ENCODE results near the gene DCLK1. TPM values are rescaled to one million over a fixed set of nuclear protein-coding genes. Genes with fewer than 3 reads are reported as not detected.

Gene DCLK1
- total and polyA plus RNA-seq, 7 donors = 1.2 to 64.8 (median 10.2) TPM

GRCh38 chr13:36069881-36070366 is 61.3 kb downstream of the DCLK1 start:
- no peaks in the 10 kb centered on the region for H3K36me3 ChIP-seq
- no peaks in the 10 kb centered on the region for H3K9me3 ChIP-seq
- WGBS, 2 donors = 75 to 78% methylated on average over 6 of the region's 6 CpGs
- H3K27me3 ChIP-seq = no peaks in the 10 kb centered on the region
- no peak overlapping the region for H3K4me3 ChIP-seq
- H3K27ac ChIP-seq = peak overlapping the region; percentile 35 to 58 (median 50)
- intact Hi-C loops (cut with DNase I) = no loop called here
- H3K4me1 ChIP-seq = peaks cover 0 to 22% (median 14%) of the 10 kb centered on the region in 4 donors
- peak; percentile 69 for DNase-seq
- TF ChIP-seq POLR2A (IDR thresholded peaks at IDR 0.05) = no peak
- TF ChIP-seq POLR2AphosphoS5 (IDR thresholded peaks at IDR 0.05) = peak in 2 of 4 donors; percentile 21 to 22

- Histone ChIP-seq H3K27me3 (no peaks in the 10 kb centered on the region), H3K27ac (peak overlapping the region; percentile 10 to 56 (median 38)), H3K4me1 (peaks cover 0 to 22% (median 14%) of the 10 kb centered on the region in 4 donors), H3K4me3 (no peak overlapping the region), H3K36me3 (no peaks in the 10 kb centered on the region), H3K9me3 (no peaks in the 10 kb centered on the region)
- intact Hi-C loops (cut with DNase I) = no loop called here
- no peak for DNase-seq
- no peak for TF ChIP-seq POLR2A (IDR thresholded peaks at IDR 0.05)
- TF ChIP-seq EP300 (IDR thresholded peaks at IDR 0.05) = no peak
- no peak for TF ChIP-seq CTCF (IDR thresholded peaks at IDR 0.05)
- no peak for TF ChIP-seq POLR2AphosphoS5 (IDR thresholded peaks at IDR 0.05)
- WGBS, 2 donors = 67 to 70% methylated on average over 3 of the region's 3 CpGs
Observed at GRCh38 chr13:36068991-36069390, 62.2 kb downstream of the DCLK1 start.

- no peak overlapping the region for H3K4me3 ChIP-seq
- WGBS, 2 donors = 66 to 85% methylated on average over 1 of the region's 1 CpG
- peak overlapping the region in 3 of 4 donors; percentile 23 to 55 (median 53) for H3K27ac ChIP-seq
Observed at GRCh38 chr13:36068566-36068965, 62.6 kb downstream of the DCLK1 start.

GRCh38 chr13:36067746-36068381 is 63.3 kb downstream of the DCLK1 start:
- Histone ChIP-seq H3K27me3 (no peaks in the 10 kb centered on the region), H3K4me3 (no peak overlapping the region), H3K27ac (peak overlapping the region in 3 of 4 donors; percentile 23 to 55 (median 53)), H3K4me1 (peaks cover 0 to 22% (median 14%) of the 10 kb centered on the region in 4 donors), H3K36me3 (no peaks in the 10 kb centered on the region), H3K9me3 (no peaks in the 10 kb centered on the region)
- DNase-seq = no peak
- intact Hi-C loops (cut with DNase I) = no loop called here
- WGBS, 2 donors = 61 to 74% methylated on average over 3 of the region's 3 CpGs
- no peak for TF ChIP-seq CTCF (IDR thresholded peaks at IDR 0.05)
- peak; percentile 51 to 82 (median 72) for TF ChIP-seq POLR2AphosphoS5 (IDR thresholded peaks at IDR 0.05)
- no peak for TF ChIP-seq EP300 (IDR thresholded peaks at IDR 0.05)
- TF ChIP-seq POLR2A (IDR thresholded peaks at IDR 0.05) = no peak

More at GRCh38 chr13:36068566-36068965, 62.6 kb downstream of the DCLK1 start:
- Histone ChIP-seq H3K27me3 (no peaks in the 10 kb centered on the region), H3K9me3 (no peaks in the 10 kb centered on the region), H3K36me3 (no peaks in the 10 kb centered on the region), H3K4me1 (peaks cover 0 to 22% (median 14%) of the 10 kb centered on the region in 4 donors)
- no peak for DNase-seq
- no peak for TF ChIP-seq POLR2A (IDR thresholded peaks at IDR 0.05)
- peak in 2 of 4 donors; percentile 4 to 24 for TF ChIP-seq POLR2AphosphoS5 (IDR thresholded peaks at IDR 0.05)
- intact Hi-C loops (cut with DNase I) = no loop called here

GRCh38 chr13:36062249-36062648 is 68.9 kb downstream of the DCLK1 start:
- TF ChIP-seq POLR2A (IDR thresholded peaks at IDR 0.05) = no peak
- TF ChIP-seq CTCF (IDR thresholded peaks at IDR 0.05) = no peak
- TF ChIP-seq EP300 (IDR thresholded peaks at IDR 0.05) = no peak
- no peak for TF ChIP-seq POLR2AphosphoS5 (IDR thresholded peaks at IDR 0.05)

More at GRCh38 chr13:36062249-36062648, 68.9 kb downstream of the DCLK1 start:
- no peaks in the 10 kb centered on the region for H3K36me3 ChIP-seq
- no peaks in the 10 kb centered on the region for H3K9me3 ChIP-seq
- WGBS, 2 donors = 51 to 75% methylated on average over 1 of the region's 1 CpG
- intact Hi-C loops (cut with DNase I) = no loop called here
- H3K27me3 ChIP-seq = no peaks in the 10 kb centered on the region
- H3K4me1 ChIP-seq = peaks cover 0 to 6% (median 3%) of the 10 kb centered on the region in 4 donors
- H3K27ac ChIP-seq = no peak overlapping the region
- no peak overlapping the region for H3K4me3 ChIP-seq
- no peak for DNase-seq
